IMR-90 (cell line): ENCODE measurements around the gene ARVCF. TPM values are rescaled to one million over a fixed set of nuclear protein-coding genes. Genes with fewer than 3 reads are reported as not detected.

ENCODE experiments used
- ATAC-seq: fragments of 200-7000 bp; cut with Tn5 transposase; 2 replicates; pipeline ENCODE4 v1.9.1; 2020; ENCODE audit warnings: low read depth, mild to moderate bottlenecking, moderate library complexity
- BruUV-seq: library from RNA; stranded (reverse); fragments of 400-500 nt; replicated peaks from 2 replicates; lab custom pipeline; 2021; lab: Mats Ljungman, UMichigan
- CTCF ChIA-PET: fragments of 300-600 bp; formaldehyde crosslinking; extraction: SDS; loops from one replicate; lab custom pipeline; 2021; ENCODE audit warnings: antibody characterized with exemption; lab: Yijun Ruan, JAX
- POLR2A ChIA-PET: fragments of 300-600 bp; sonication (Branson Sonifier 250); formaldehyde crosslinking; loops from one replicate; lab custom pipeline; 2022; ENCODE audit warnings: antibody characterized with exemption; ENCODE audit not compliant: unreplicated experiment; lab: Charles Lee
- DNase-seq: peaks from one replicate; pipeline ENCODE4 v3.0.0; 2013
- H2AFZ ChIP-seq: replicated peaks from 2 replicates; pipeline ENCODE3; 2013; ENCODE audit warnings: low read length, mild to moderate bottlenecking; ENCODE audit not compliant: poor library complexity
- H2AK5ac ChIP-seq: 2 replicates; pipeline ENCODE4 v1.6.1; 2013; ENCODE audit warnings: low read depth, low read length, inconsistent platforms
- H2AK9ac ChIP-seq: replicated peaks from 2 replicates; pipeline ENCODE3; 2013; ENCODE audit warnings: mild to moderate bottlenecking, low read depth, low read length, moderate library complexity; ENCODE audit not compliant: poor library complexity
- H2BK120ac ChIP-seq: 2 replicates; pipeline ENCODE4 v1.6.1; 2013; ENCODE audit warnings: low read depth, low read length, inconsistent platforms
- H2BK15ac ChIP-seq: 3 replicates; pipeline ENCODE4 v1.6.1; 2013; ENCODE audit warnings: low read depth, low read length, inconsistent platforms
- H2BK20ac ChIP-seq: 2 replicates; pipeline ENCODE4 v1.6.1; 2013; ENCODE audit warnings: low read depth, mild to moderate bottlenecking, inconsistent platforms, low read length, moderate library complexity
- H2BK5ac ChIP-seq: 2 replicates; pipeline ENCODE4 v1.6.1; 2013; ENCODE audit warnings: mild to moderate bottlenecking, low read depth, low read length, inconsistent platforms; ENCODE audit not compliant: poor library complexity, severe bottlenecking
- H3K14ac ChIP-seq: replicated peaks from 2 replicates; pipeline ENCODE4 v1.6.1; 2013; ENCODE audit warnings: low read depth, low read length, inconsistent platforms
- H3K18ac ChIP-seq: 2 replicates; pipeline ENCODE4 v1.6.1; 2013; ENCODE audit warnings: low read depth, low read length, control low read depth
- H3K23ac ChIP-seq: 2 replicates; pipeline ENCODE4 v1.6.1; 2013; ENCODE audit warnings: low read depth, low read length, inconsistent platforms
- H3K27ac ChIP-seq: 2 replicates; pipeline ENCODE4 v1.5.1; 2013; ENCODE audit warnings: mild to moderate bottlenecking, control low read depth, low read length; ENCODE audit not compliant: insufficient read depth
- H3K27me3 ChIP-seq: 2 replicates; pipeline ENCODE4 v1.6.1; 2013; ENCODE audit warnings: low read length; ENCODE audit not compliant: control insufficient read depth, insufficient read depth
- H3K36me3 ChIP-seq: 2 replicates; pipeline ENCODE4 v1.6.1; 2013; ENCODE audit warnings: low read length, mixed read lengths; ENCODE audit not compliant: control insufficient read depth, insufficient read depth
- H3K4ac ChIP-seq: 2 replicates; pipeline ENCODE4 v1.6.1; 2013; ENCODE audit warnings: low read depth, low read length, inconsistent platforms
- H3K4me1 ChIP-seq: 2 replicates; pipeline ENCODE4 v1.6.1; 2013; ENCODE audit warnings: low read length, mixed read lengths; ENCODE audit not compliant: control insufficient read depth, insufficient read depth
- H3K4me2 ChIP-seq: 2 replicates; pipeline ENCODE4 v1.6.1; 2013; ENCODE audit warnings: low read depth, mild to moderate bottlenecking, control low read depth, low read length, moderate library complexity
- H3K4me3 ChIP-seq: 2 replicates; pipeline ENCODE4 v1.5.1; 2013; ENCODE audit warnings: low read depth, mild to moderate bottlenecking, control low read depth, low read length, moderate library complexity; ENCODE audit not compliant: insufficient read depth
- H3K56ac ChIP-seq: 2 replicates; pipeline ENCODE4 v1.6.1; 2013; ENCODE audit warnings: low read length, inconsistent platforms; ENCODE audit not compliant: insufficient read depth; ENCODE audit errors: extremely low read depth
- H3K79me1 ChIP-seq, 2 experiments: 2 replicates each; pipeline ENCODE4 v1.6.1; 2013; ENCODE audit warnings: low read length in 2 of 2, inconsistent platforms in 1 of 2, low read depth in 1 of 2
- H3K9ac ChIP-seq: 2 replicates; pipeline ENCODE4 v1.6.1; 2013; ENCODE audit warnings: low read depth, low read length, control low read depth
- H3K9me1 ChIP-seq: 2 replicates; pipeline ENCODE4 v1.6.1; 2013; ENCODE audit warnings: low read length, inconsistent platforms; ENCODE audit not compliant: insufficient read depth
- H3K9me3 ChIP-seq: 2 replicates; pipeline ENCODE4 v1.6.1; 2013; ENCODE audit warnings: low read length; ENCODE audit not compliant: control insufficient read depth, insufficient read depth
- H4K20me1 ChIP-seq: 2 replicates; pipeline ENCODE4 v1.6.1; 2013; ENCODE audit warnings: low read length, inconsistent platforms; ENCODE audit not compliant: insufficient read depth
- H4K5ac ChIP-seq: 2 replicates; pipeline ENCODE4 v1.6.1; 2013; ENCODE audit warnings: mild to moderate bottlenecking, low read depth, low read length, control low read depth
- H4K8ac ChIP-seq, 2 experiments: 2 replicates each; pipeline ENCODE4 v1.6.1; 2013; ENCODE audit warnings: low read depth in 2 of 2, low read length in 2 of 2, control low read depth in 1 of 2, inconsistent platforms in 1 of 2
- H4K91ac ChIP-seq: 2 replicates; pipeline ENCODE4 v1.6.1; 2013; ENCODE audit warnings: low read depth, low read length, inconsistent platforms; ENCODE audit not compliant: insufficient read depth
- BHLHE40 ChIP-seq: fragments of 150-350 bp; IDR thresholded peaks from 2 replicates; pipeline ENCODE4 v1.6.1; 2016; ENCODE audit warnings: mild to moderate bottlenecking, low read depth, low read length
- CEBPB ChIP-seq: IDR thresholded peaks from 2 replicates; pipeline ENCODE4 v1.6.1; 2012; ENCODE audit warnings: low read depth, low read length, improper control_type of control experiment
- CHD1 ChIP-seq: IDR thresholded peaks from 2 replicates; pipeline ENCODE4 v1.6.1; 2012; ENCODE audit warnings: low read depth, low read length, improper control_type of control experiment
- FOS ChIP-seq: fragments of 150-350 bp; IDR thresholded peaks from 2 replicates; pipeline ENCODE4 v1.6.1; 2016; ENCODE audit warnings: low read depth, low read length
- MAFK ChIP-seq: IDR thresholded peaks from 2 replicates; pipeline ENCODE4 v1.6.1; 2012; ENCODE audit warnings: low read depth, low read length, improper control_type of control experiment
- MAZ ChIP-seq: IDR thresholded peaks from 2 replicates; pipeline ENCODE4 v1.6.1; 2012; ENCODE audit warnings: low read depth, mild to moderate bottlenecking, low read length, improper control_type of control experiment, moderate library complexity, borderline replicate concordance
- MXI1 ChIP-seq: IDR thresholded peaks from 2 replicates; pipeline ENCODE4 v1.6.1; 2012; ENCODE audit warnings: low read depth, mild to moderate bottlenecking, low read length, moderate library complexity, borderline replicate concordance
- NFE2L2 ChIP-seq: fragments of 150-350 bp; IDR thresholded peaks from 2 replicates; pipeline ENCODE4 v1.6.1; 2016; ENCODE audit warnings: low read depth, mild to moderate bottlenecking, low read length
- POLR2A ChIP-seq: IDR thresholded peaks from 2 replicates; pipeline ENCODE4 v1.6.1; 2012; ENCODE audit warnings: mild to moderate bottlenecking, low read depth, low read length
- RAD21 ChIP-seq: IDR thresholded peaks from 2 replicates; pipeline ENCODE4 v1.6.1; 2012; ENCODE audit warnings: low read length, improper control_type of control experiment
- RCOR1 ChIP-seq: IDR thresholded peaks from 2 replicates; pipeline ENCODE4 v1.6.1; 2012; ENCODE audit warnings: mild to moderate bottlenecking, low read length, improper control_type of control experiment; ENCODE audit not compliant: insufficient replicate concordance
- RFX5 ChIP-seq: IDR thresholded peaks from 2 replicates; pipeline ENCODE4 v1.8.0; 2012; ENCODE audit warnings: low read depth, mild to moderate bottlenecking, low read length, moderate library complexity
- SMC3 ChIP-seq: fragments of 150-350 bp; IDR thresholded peaks from 2 replicates; pipeline ENCODE4 v1.6.1; 2016; ENCODE audit warnings: low read depth, mild to moderate bottlenecking, antibody characterized with exemption, low read length, moderate library complexity
- WGBS, 2 experiments: methylation state at CpG; one replicate each; pipeline versions ENCODE4 v1.1.5 to v1.1.7; 2013; ENCODE audit warnings: missing lambda C conversion rate in 2 of 2; ENCODE audit not compliant: insufficient read length in 1 of 2; ENCODE audit errors: extremely low coverage in 2 of 2; 5-methylcytosine and 5-hydroxymethylcytosine counted together
- dilution Hi-C: fragments of 300-500 bp; cut with HindIII; formaldehyde crosslinking; loops from one replicate; pipeline ENCODE4 v1.14.3; 2018; ENCODE audit warnings: low sequenced_read_pairs; ENCODE audit not compliant: unreplicated experiment
- in situ Hi-C: fragments of 300-500 bp; cut with MboI; formaldehyde crosslinking; loops from 3 replicates; pipeline ENCODE4 v1.14.3; 2019; ENCODE audit warnings: low sequenced_read_pairs, inconsistent platforms, mixed read lengths
- intact Hi-C: fragments of 100-400 bp; cut with micrococcal nuclease; formaldehyde crosslinking; loops from 2 replicates; pipeline ENCODE4 v1.10.0; 2022
- polyA plus RNA-seq, 3 experiments: library from polyadenylated mRNA; depleted of rRNA; stranded (reverse); fragments of >200 nt; gene quantifications; 2 replicates each; pipeline ENCODE4 v1.2.3, GENCODE V29; 2012; ENCODE audit warnings: low replicate concordance in 1 of 3
- total RNA-seq: library from RNA; depleted of rRNA; stranded (reverse); fragments of >200 nt; gene quantifications from 2 replicates; pipeline ENCODE4 v1.2.3, GENCODE V29; 2012
- TF ChIP-seq, protein P1 (sequence below): conservative IDR thresholded peaks from 2 replicates; pipeline ENCODE4 v1.5.1; 2012; ENCODE audit warnings: mild to moderate bottlenecking, low read depth, low read length, improper control_type of control experiment
- TF ChIP-seq, protein P2 (sequence below): fragments of 150-350 bp; IDR thresholded peaks from 2 replicates; pipeline ENCODE4 v1.6.1; 2016; ENCODE audit warnings: low read depth, mild to moderate bottlenecking, low read length, moderate library complexity, borderline replicate concordance
- TF ChIP-seq, protein P3 (sequence below): fragments of 150-350 bp; IDR thresholded peaks from 2 replicates; pipeline ENCODE4 v1.6.1; 2017; ENCODE audit warnings: mild to moderate bottlenecking, antibody characterized with exemption, low read length, low read depth

ARVCF gene
- total and polyA plus RNA-seq, 2 of the 4 experiments (the other 2 are of a cell fraction), result 8.6 to 14.1 TPM

DNA sequence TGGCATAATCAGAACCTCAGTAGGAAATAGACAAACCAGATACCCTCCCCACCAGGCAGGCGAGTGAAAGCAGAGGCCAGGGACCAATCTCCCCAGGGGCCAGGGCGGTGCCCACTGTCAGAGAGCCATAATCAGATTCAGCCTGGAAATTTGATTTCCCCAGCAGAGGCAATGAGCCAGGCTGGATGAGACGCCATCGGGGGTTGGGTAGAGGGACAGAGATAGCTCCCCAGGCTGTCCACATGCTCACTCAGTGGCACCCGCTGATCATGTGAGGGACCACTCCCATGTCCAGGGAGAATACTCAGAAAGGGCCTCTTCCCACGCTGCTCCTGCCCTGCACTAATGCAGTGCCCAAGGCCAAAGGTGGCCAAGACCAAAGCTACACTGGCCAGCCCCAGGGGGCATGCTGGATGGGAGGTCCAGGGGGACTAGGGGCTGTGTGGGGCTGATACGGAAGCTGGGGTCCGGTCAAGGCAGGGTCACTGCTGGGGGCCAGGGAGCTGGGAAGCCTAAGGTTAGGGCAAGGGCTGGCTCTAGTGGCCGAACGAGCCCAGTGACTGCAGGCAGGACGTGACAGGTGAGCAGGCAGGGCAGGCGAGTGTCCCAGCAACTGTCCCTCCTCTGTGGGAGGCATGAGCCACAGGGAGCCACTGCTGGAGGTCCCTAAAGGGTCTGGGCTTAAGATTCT is 19.8 kb downstream of the ARVCF start:
- Histone ChIP-seq H2BK15ac (no peak overlapping the region), H3K4ac (no peak overlapping the region; the same call in 1 of the 2 replicates), H3K9me1 (0 out of 2 replicates have a peak, but pooled peaks cover 7% of the 10 kb centered on the region), H2AFZ (no peak overlapping the region), H3K14ac (no peak overlapping the region), H2AK9ac (peak overlapping the region; percentile 63), H3K36me3 (no peaks in the 10 kb centered on the region), H4K20me1 (no peaks in the 10 kb centered on the region), H3K9ac (no peak overlapping the region), H3K18ac (no peak overlapping the region), H4K8ac (no peak overlapping the region), H3K9me3 (no peaks in the 10 kb centered on the region), H3K4me2 (no peak overlapping the region), H4K5ac (no peak overlapping the region), H2AK5ac (0 out of 2 replicates have a peak overlapping the region, but pooled peaks have one; percentile 21), H3K79me1 (no peaks in the 10 kb centered on the region), H3K4me3 (no peak overlapping the region), H3K23ac (no peak overlapping the region), H4K91ac (no peak overlapping the region), H2BK20ac (no peak overlapping the region), H3K27me3 (peaks cover 2% of the 10 kb centered on the region; the same call in 1 of the 2 replicates), H3K27ac (no peak overlapping the region), H2BK120ac (no peak overlapping the region), H3K56ac (no peak overlapping the region), H3K4me1 (peaks cover 12% of the 10 kb centered on the region), H2BK5ac (no peak overlapping the region)
- DNase-seq (no peak), ATAC-seq (no peak)
- 90% methylated on average over 4 of the region's 12 CpGs; no CpG with 5 or more reads in 1 of the 2 experiments for WGBS, 2 experiments
- CTCF ChIA-PET, result no interaction called here
- intact Hi-C loops, result no loop called here
- in situ Hi-C loops, result no loop called here
- POLR2A ChIA-PET, result no interaction called here
- dilution Hi-C loops, result no loop called here
- no TSS peak for BruUV-seq
- TF ChIP-seq CHD1 (no peak), POLR2A (no peak), SMC3 (no peak), MAZ (no peak), BHLHE40 (no peak), FOS (no peak), RCOR1 (no peak), MXI1 (no peak), NFE2L2 (no peak), RFX5 (no peak), MAFK (no peak), RAD21 (no peak), CEBPB (no peak)
- TF ChIP-seq, protein P1, sequence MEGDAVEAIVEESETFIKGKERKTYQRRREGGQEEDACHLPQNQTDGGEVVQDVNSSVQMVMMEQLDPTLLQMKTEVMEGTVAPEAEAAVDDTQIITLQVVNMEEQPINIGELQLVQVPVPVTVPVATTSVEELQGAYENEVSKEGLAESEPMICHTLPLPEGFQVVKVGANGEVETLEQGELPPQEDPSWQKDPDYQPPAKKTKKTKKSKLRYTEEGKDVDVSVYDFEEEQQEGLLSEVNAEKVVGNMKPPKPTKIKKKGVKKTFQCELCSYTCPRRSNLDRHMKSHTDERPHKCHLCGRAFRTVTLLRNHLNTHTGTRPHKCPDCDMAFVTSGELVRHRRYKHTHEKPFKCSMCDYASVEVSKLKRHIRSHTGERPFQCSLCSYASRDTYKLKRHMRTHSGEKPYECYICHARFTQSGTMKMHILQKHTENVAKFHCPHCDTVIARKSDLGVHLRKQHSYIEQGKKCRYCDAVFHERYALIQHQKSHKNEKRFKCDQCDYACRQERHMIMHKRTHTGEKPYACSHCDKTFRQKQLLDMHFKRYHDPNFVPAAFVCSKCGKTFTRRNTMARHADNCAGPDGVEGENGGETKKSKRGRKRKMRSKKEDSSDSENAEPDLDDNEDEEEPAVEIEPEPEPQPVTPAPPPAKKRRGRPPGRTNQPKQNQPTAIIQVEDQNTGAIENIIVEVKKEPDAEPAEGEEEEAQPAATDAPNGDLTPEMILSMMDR, result no peak
- TF ChIP-seq, protein P2, sequence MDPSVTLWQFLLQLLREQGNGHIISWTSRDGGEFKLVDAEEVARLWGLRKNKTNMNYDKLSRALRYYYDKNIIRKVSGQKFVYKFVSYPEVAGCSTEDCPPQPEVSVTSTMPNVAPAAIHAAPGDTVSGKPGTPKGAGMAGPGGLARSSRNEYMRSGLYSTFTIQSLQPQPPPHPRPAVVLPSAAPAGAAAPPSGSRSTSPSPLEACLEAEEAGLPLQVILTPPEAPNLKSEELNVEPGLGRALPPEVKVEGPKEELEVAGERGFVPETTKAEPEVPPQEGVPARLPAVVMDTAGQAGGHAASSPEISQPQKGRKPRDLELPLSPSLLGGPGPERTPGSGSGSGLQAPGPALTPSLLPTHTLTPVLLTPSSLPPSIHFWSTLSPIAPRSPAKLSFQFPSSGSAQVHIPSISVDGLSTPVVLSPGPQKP, result no peak
- TF ChIP-seq, protein P3, sequence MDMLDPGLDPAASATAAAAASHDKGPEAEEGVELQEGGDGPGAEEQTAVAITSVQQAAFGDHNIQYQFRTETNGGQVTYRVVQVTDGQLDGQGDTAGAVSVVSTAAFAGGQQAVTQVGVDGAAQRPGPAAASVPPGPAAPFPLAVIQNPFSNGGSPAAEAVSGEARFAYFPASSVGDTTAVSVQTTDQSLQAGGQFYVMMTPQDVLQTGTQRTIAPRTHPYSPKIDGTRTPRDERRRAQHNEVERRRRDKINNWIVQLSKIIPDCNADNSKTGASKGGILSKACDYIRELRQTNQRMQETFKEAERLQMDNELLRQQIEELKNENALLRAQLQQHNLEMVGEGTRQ, result no peak
